Immature natural killer cell (primary cell): Measurements from ENCODE around the gene PRIMPOL. TPM values are rescaled to one million over a fixed set of nuclear protein-coding genes. Genes with fewer than 3 reads are reported as not detected.

Experiments
- DNase-seq, 3 donors: peaks; one replicate each; pipeline ENCODE4 v3.0.0; 2022; ENCODE audit warnings: mixed read lengths in 1 of 3
- H3K27ac Mint-ChIP-seq, 6 donors: one replicate each; pipeline ENCODE4 v1.8.0; 2020; ENCODE audit warnings: mixed read lengths in 6 of 6, mild to moderate bottlenecking in 5 of 6, inconsistent platforms in 4 of 6, moderate library complexity in 3 of 6
- H3K27me3 Mint-ChIP-seq, 3 donors: one replicate each; pipeline ENCODE4 v1.8.0; 2020 to 2021; ENCODE audit warnings: low read depth in 3 of 3, mild to moderate bottlenecking in 3 of 3, mixed read lengths in 3 of 3, moderate library complexity in 3 of 3, inconsistent platforms in 1 of 3
- H3K36me3 Mint-ChIP-seq, 3 donors: one replicate each; pipeline ENCODE4 v1.8.0; 2020; ENCODE audit warnings: mixed read lengths in 3 of 3, inconsistent platforms in 2 of 3, mild to moderate bottlenecking in 2 of 3
- H3K4me1 Mint-ChIP-seq, 2 donors: one replicate each; pipeline ENCODE4 v1.8.0; 2020; ENCODE audit warnings: inconsistent platforms in 2 of 2, mild to moderate bottlenecking in 2 of 2, mixed read lengths in 2 of 2, moderate library complexity in 1 of 2
- H3K4me3 Mint-ChIP-seq, 5 donors: one replicate each; pipeline ENCODE4 v1.8.0; 2020; ENCODE audit warnings: mild to moderate bottlenecking in 5 of 5, mixed read lengths in 5 of 5, inconsistent platforms in 3 of 5, moderate library complexity in 3 of 5
- H3K9me3 Mint-ChIP-seq, 6 donors: one replicate each; pipeline ENCODE4 v1.8.0; 2020; ENCODE audit warnings: mild to moderate bottlenecking in 6 of 6, mixed read lengths in 6 of 6, inconsistent platforms in 4 of 6, moderate library complexity in 3 of 6
- polyA plus RNA-seq, 3 donors: library from polyadenylated mRNA; unstranded; fragments of 300-500 nt; fragmentation: Illumina TruSeq; gene quantifications; one replicate each; pipeline ENCODE4 v1.2.3, GENCODE V29; 2021

PRIMPOL gene
- polyA plus RNA-seq, 3 donors from 2014 or later: 16.9 to 37.8 (median 21.0) TPM

DNA sequence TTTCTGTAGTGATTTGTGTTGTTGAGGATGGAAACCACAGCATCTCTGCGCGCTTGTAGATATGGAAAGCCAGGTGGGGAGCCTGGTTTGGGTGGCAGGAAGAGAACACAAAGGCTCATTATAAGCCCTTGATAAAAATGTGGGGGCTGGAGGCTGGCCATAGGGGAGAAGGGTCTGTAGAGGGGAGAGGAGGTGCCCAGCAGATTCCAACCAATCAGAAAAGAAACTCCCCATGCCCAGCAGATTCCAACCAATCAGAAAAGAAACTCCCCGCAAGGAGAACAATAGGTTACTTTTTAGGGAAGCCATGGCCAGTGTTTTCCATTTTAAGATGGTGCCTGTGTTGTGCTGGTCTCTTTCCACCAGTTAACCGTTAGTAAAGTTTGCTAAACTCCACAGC is 94.1 kb downstream of the PRIMPOL start:
- DNase-seq: no peak
- Mint-ChIP-seq H3K4me1 (peaks cover 9 to 14% of the 10 kb centered on the region in 2 donors), H3K9me3 (no peaks in the 10 kb centered on the region), H3K27me3 (peaks cover 0 to 8% (median 0%) of the 10 kb centered on the region in 3 donors), H3K36me3 (no peaks in the 10 kb centered on the region), H3K27ac (no peak overlapping the region), H3K4me3 (no peak overlapping the region)

- H3K4me1 Mint-ChIP-seq: peaks cover 9 to 14% of the 10 kb centered on the region in 2 donors
- peaks cover 0 to 8% (median 0%) of the 10 kb centered on the region in 3 donors for H3K27me3 Mint-ChIP-seq
- H3K4me3 Mint-ChIP-seq: no peak overlapping the region
- DNase-seq: no peak
- no peaks in the 10 kb centered on the region for H3K36me3 Mint-ChIP-seq
- no peaks in the 10 kb centered on the region for H3K9me3 Mint-ChIP-seq
- H3K27ac Mint-ChIP-seq: no peak overlapping the region
Measured at GRCh38 chr4:184744236-184744635, 94.7 kb downstream of the PRIMPOL start.

Other genes with a start within 250 kb of the PRIMPOL start
- 100 to 1,000 TPM in 1 of 3 donors, 10 to 100 TPM in 2; 68.5 to 103 (median 76.9) TPM for gene IRF2, start 175.2 kb upstream of the PRIMPOL start, polyA plus RNA-seq
- 10 to 100 TPM in 2 of 3 donors, 1 to 10 TPM in 1; 8.2 to 20.1 (median 11.9) TPM for gene CASP3, start 291 bp upstream of the PRIMPOL start, polyA plus RNA-seq
- gene CENPU, start 84.4 kb downstream of the PRIMPOL start, polyA plus RNA-seq: 1 to 10 TPM; 3.4 to 7.2 (median 7.1) TPM
- 1 to 10 TPM; 4.8 to 7.8 (median 7.3) TPM for gene ACSL1, start 176.2 kb downstream of the PRIMPOL start, polyA plus RNA-seq